HepG2 (cell line): ENCODE results near the gene SFXN1.

Experiments used
- BCLAF1 ChIP-seq: fragments of 450-650 bp; IDR thresholded peaks from 2 replicates; pipeline ENCODE4 v1.6.1; 2017; ENCODE audit warnings: mild to moderate bottlenecking
- MYC ChIP-seq: sonication (generic); formaldehyde crosslinking; IDR thresholded peaks from 2 replicates; pipeline ENCODE4 v1.9.0; 2021; ENCODE audit warnings: missing genetic modification reagents, borderline replicate concordance
- NFE2L1 ChIP-seq: sonication (generic); formaldehyde crosslinking; IDR thresholded peaks from 2 replicates; pipeline ENCODE4 v1.4.0; 2020; ENCODE audit warnings: missing genetic modification reagents, mild to moderate bottlenecking, borderline replicate concordance
- POLR2A ChIP-seq, 2 experiments: IDR thresholded peaks; 2 replicates each; pipeline ENCODE4 v1.6.1; 2011; ENCODE audit warnings: low read depth in 2 of 2, low read length in 2 of 2, mild to moderate bottlenecking in 1 of 2, moderate library complexity in 1 of 2; ENCODE audit not compliant: insufficient read depth in 1 of 2
- SMARCC2 ChIP-seq: fragments of 450-650 bp; IDR thresholded peaks from 2 replicates; pipeline ENCODE4 v1.6.1; 2017; ENCODE audit warnings: antibody characterized with exemption, mild to moderate bottlenecking
- STAT5B ChIP-seq: sonication (generic); formaldehyde crosslinking; IDR thresholded peaks from 2 replicates; pipeline ENCODE4 v1.4.0; 2020; ENCODE audit warnings: missing genetic modification reagents
- TF ChIP-seq, protein P1 (sequence below): sonication (generic); formaldehyde crosslinking; IDR thresholded peaks from 2 replicates; pipeline ENCODE4 v1.5.0; 2020; ENCODE audit warnings: mild to moderate bottlenecking, missing genetic modification reagents, moderate library complexity
- TF ChIP-seq, protein P2 (sequence below): sonication (generic); formaldehyde crosslinking; IDR thresholded peaks from 2 replicates; pipeline ENCODE4 v1.8.0; 2022; ENCODE audit warnings: mild to moderate bottlenecking, missing genetic modification reagents, moderate library complexity

GRCh38 chr5:175483337-175483736 lies 5.0 kb downstream of the SFXN1 start:
- TF ChIP-seq NFE2L1 (CRISPR knock-in tag) (no peak), POLR2A (IDR thresholded peaks at IDR 0.05; ENCODE audit: insufficient read depth in 1 of 2, low read depth in 2 of 2, low read length in 2 of 2) (no peak), BCLAF1 (no peak), SMARCC2 (no peak), STAT5B (no peak), MYC (CRISPR knock-in tag) (no peak)
- TF ChIP-seq, protein P1, sequence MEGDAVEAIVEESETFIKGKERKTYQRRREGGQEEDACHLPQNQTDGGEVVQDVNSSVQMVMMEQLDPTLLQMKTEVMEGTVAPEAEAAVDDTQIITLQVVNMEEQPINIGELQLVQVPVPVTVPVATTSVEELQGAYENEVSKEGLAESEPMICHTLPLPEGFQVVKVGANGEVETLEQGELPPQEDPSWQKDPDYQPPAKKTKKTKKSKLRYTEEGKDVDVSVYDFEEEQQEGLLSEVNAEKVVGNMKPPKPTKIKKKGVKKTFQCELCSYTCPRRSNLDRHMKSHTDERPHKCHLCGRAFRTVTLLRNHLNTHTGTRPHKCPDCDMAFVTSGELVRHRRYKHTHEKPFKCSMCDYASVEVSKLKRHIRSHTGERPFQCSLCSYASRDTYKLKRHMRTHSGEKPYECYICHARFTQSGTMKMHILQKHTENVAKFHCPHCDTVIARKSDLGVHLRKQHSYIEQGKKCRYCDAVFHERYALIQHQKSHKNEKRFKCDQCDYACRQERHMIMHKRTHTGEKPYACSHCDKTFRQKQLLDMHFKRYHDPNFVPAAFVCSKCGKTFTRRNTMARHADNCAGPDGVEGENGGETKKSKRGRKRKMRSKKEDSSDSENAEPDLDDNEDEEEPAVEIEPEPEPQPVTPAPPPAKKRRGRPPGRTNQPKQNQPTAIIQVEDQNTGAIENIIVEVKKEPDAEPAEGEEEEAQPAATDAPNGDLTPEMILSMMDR (CRISPR knock-in tag), result no peak
- TF ChIP-seq, protein P2, sequence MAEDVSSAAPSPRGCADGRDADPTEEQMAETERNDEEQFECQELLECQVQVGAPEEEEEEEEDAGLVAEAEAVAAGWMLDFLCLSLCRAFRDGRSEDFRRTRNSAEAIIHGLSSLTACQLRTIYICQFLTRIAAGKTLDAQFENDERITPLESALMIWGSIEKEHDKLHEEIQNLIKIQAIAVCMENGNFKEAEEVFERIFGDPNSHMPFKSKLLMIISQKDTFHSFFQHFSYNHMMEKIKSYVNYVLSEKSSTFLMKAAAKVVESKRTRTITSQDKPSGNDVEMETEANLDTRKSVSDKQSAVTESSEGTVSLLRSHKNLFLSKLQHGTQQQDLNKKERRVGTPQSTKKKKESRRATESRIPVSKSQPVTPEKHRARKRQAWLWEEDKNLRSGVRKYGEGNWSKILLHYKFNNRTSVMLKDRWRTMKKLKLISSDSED (CRISPR knock-in tag), result no peak
